HG03039 (cell line): ENCODE results near the gene DISC1.
A peak's percentile ranks its signal among the peaks of the same experiment; 100 is the strongest.
"Not testable (repeated sequence)": the region's sequence is repeated elsewhere in the genome, so short reads cannot be mapped to it uniquely, and the experiment has no call there.

Experiments used
- ATAC-seq: cut with Tn5 transposase; IDR thresholded peaks from one replicate; pipeline ENCODE4 v1.9.1; 2021; ENCODE audit warnings: mild to moderate bottlenecking, moderate library complexity; ENCODE audit not compliant: unreplicated experiment

DISC1 gene

DNA sequence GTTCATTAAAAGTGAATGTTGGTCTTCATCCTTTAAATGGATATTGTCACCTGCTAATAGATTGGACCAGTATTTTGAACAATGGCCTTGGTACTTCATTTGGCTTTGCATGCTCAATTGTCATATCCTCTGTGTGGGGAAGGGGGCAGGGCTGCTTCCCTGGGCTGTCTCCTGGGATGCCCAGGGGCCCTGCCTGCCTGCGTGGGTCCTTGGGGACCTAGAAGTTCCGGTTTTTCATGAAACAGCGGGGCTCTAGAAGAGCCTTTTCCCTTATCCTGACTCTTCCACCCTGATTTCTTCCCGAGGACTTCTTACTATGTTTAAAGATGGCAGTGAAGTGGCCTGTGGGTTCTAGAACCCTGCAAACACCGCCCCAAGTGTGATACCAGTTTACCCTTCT lies 97.5 kb downstream of the DISC1 start:
- ATAC-seq, result no peak

DNA sequence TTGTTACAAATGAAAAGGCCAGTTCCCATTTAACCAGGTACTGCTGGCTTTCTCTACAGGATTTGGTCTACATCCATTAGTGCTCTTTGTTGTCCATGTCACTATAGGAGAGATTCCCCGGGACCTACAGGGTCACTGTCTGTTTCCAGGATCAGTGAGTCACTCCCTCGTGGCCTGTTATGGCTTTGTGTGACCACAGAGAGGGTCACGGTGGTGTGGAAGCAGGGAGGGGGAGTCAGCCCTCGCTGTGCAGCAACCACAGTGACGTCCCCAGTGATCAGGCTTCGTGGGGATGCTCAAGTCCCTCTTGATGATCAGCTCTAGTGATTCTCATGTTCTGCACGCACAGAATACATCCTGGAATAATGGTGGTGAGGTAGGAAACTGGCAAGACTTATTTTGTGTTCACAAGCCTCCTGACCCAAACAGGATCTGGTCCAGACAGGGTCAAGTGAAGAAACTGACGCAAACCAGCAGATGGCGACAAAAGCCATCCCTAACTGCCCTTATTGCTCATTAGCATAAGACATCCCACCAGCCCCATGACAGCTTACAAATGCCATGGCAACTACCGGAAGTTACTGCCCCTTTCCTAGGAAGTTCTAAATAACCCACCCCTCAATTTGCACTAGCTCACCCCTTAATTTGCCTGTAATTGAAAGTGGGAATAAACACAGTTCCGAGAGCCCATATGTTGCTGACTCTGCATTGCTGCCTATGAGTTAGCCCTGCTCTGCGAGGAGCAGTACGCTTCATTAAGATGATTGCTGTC lies 98.5 kb downstream of the DISC1 start:
- no peak for ATAC-seq

DNA sequence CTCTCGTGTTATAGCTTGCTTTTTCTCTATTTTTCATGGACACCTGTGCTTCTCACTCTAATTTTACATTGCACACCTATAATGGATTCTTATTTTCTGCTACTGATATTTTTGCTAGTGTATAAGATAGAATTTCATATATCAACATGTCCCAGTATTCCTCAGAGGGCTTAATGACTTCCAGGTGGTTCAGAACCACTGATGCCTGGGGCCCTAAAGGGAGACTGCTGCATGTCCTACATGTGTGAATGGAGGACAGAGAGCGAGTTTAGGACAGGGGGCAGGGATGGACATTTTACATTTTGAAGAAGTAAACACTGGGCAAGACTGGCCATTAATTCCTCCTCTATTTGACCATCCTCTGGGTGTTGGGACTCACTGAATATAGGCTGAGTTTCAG lies 100.6 kb downstream of the DISC1 start:
- no peak for ATAC-seq

DNA sequence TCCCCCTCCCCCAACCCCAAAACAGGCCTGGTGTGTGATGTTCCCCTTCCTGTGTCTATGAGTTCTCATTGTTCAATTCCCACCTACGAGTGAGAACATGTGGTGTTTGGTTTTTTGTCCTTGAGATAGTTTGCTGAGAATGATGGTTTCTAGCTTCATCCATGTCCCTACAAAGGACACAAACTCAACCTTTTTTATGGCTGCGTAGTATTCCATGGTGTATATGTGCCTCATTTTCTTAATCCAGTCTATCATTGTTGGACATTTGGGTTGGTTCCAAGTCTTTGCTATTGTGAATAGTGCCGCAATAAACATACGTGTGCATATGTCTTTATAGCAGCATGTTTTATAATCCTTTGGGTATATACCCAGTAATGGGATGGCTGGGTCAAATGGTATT lies 102.4 kb downstream of the DISC1 start:
- ATAC-seq, result not testable (repeated sequence)

DNA sequence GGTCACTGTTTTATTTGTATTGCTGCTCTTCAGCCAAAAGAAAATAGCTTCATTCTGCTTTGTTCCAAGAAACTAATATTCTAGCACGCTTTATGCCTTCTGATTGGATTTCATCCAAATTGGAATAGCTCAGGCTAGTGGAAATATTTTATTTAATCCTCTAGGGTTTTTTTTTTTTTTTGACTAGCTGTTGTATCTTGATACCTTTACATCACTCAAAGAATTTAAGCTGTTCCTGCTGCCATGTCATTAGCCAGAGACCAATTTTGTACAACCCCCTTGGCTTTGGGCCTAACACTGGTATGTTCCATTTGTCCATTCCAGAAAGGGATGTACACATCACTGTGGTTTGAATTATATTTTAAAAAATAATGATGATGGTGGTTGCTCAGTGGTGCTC lies 103.0 kb downstream of the DISC1 start:
- no peak for ATAC-seq

DNA sequence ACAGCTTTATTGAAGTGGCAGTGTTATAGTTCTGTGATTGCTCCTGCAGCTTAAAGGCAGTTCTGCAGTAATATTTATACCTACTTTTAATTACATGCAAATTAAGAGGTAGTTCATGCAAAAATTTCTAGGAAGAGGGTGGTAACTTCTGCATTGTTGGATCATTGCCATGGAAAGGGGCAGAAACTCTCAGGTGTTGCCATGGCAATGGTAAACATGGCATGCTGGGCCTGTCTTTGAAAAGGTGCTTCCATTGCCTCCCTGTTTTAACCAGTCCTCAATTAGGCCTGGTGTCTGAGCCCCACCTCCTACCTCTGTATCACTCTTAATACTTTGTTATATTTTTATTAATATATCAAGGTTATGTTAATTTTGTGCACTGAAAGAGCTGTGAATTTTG lies 104.7 kb downstream of the DISC1 start:
- ATAC-seq, result no peak

DNA sequence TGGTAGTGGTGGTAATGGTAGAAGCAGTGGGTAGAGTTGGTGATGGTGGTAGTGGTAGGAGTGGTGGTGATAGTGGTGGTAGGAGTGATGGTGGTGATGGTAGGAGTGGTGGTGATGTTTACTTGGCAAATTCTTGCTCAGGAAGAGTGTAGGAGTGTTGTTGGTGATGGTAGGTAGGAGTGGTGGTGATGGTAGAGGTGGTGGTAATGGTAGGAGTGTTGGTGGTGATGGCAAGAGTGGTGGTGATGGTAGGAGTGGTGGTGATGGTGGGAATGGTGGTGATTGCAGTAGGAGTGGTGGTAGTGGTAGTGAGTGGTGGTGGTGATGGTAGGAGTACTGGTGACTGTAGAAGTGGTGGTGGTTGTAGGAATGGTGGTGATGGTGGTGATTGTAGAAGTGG lies 106.5 kb downstream of the DISC1 start:
- ATAC-seq, result no peak

DNA sequence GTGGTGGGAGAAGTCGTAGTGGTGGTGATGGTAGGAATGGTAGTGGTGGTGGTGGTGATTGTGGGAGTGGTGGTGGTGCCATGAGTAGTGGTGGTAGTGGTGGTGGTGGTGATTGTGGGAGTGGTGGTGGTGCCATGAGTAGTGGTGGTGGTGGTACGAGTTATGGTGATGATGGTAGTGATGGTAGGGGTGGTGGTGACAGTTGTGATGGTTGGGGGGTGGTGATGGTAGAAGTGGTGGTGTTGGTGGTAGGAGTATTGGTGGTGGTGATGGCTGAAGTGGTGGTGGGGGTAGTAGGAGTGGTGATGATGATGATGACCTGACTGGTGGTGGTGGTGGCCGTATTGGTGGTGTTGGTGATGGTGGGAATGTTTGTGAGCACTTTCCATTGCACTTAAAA lies 107.1 kb downstream of the DISC1 start:
- no peak for ATAC-seq

DNA sequence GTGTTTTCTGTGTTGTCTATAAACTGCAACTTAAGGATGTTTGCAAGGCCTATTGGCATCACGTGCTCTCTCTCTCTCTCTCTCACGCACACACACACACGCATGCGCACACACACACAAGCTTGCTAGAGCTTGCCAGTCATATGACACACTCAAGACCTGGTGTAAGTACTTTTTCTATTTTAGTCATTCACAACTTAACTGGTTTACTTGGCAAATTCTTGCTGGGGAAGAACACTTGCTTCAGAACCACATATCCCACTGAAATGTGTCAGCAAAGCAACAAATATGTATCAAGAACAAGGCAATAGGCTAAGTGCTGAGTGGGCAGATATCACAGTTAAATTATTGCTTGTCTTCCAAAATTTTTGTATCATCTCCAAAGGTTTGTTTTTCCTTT lies 107.8 kb downstream of the DISC1 start:
- no peak for ATAC-seq

DNA sequence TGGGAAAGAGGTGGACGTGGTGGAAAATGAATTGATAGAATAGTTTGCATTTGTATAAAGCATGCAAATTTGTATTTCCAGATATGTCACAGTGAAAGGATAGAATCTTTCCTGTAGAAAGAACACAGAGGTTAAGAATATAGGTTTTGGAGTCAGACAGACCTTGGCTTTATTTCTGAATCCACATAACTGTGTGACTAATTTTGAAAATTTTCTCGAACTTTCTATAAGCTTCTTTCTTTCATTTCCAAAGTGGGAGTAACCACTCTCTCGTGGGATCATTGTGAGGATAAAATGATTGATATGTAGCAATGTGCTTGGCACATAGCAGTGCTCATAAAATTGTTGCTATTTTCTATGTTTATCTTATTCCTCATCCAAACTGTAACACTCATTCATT lies 108.8 kb downstream of the DISC1 start:
- no peak for ATAC-seq

DNA sequence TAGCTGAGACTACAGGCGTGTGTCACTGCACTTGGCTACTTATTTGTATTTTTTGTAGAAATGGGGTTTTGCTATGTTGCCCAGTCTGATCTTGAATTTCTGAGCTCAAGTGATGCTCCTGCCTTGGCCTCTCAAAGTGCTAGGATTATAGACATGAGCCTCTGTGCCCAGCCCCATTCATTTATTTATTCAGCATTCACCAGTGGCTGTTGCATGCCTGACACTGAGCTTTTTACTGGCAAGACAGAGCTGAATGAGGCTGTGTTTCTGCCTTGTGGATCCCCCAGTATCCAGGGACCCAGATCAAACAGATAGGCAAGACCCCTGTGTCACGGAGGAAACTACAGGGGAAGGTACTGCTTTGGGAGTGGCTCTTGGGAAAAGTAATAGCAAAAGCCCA lies 109.4 kb downstream of the DISC1 start:
- no peak for ATAC-seq

DNA sequence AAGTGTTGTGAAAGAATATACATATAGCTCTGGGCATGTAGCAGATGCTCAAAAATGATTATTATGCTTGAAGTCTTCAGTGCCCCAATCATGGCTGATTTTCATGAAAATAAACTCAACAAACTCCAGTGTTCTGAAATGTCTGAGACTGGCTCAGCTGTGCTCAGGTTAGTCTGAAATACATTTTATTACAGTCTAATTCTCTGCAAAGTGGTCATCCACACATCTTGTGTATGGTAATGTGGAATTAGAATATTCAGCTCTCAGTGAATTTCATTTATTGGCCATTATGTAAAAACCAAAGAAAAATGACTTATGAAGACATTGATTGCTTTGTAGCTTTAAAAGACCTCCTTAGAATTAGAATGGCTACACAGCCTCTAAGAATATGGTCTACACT lies 109.9 kb downstream of the DISC1 start:
- no peak for ATAC-seq

DNA sequence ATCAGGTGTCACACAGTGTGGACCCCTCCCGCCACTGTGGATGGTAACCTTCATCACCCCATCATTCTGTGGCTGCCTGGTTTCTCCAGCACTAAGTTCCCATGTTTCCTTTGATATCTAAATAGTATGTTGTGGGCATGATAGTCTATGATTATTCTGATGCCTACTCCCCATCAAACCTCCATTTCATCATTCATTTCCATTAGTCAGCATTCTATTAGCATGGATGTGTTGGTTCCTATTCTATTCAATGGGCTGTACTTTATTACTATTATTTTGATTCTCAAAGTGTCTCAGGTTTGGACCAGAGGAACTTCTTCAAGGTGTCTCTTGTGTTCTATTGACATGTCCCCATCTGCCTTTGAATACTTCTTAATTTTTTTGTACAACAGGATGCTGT lies 112.0 kb downstream of the DISC1 start:
- ATAC-seq, result no peak

DNA sequence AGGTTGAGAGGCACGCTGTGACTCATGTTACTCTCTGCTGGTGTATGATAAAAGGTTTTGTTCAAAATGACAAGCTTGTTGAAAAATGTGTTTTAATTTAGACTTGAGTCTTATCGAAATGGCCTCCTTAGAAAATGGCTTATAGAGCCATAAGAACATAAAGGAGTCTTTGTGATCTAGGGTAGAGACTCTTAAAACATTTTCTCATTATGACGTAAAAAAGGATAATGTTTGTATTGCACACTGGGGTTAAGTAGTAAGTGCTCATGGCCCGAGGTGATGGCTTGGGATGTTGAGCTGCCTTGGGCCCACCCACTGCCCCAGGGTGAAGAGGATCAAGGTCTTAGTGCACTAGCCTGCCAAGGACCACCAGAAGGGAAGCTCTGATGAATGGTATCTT lies 117.4 kb downstream of the DISC1 start:
- no peak for ATAC-seq

DNA sequence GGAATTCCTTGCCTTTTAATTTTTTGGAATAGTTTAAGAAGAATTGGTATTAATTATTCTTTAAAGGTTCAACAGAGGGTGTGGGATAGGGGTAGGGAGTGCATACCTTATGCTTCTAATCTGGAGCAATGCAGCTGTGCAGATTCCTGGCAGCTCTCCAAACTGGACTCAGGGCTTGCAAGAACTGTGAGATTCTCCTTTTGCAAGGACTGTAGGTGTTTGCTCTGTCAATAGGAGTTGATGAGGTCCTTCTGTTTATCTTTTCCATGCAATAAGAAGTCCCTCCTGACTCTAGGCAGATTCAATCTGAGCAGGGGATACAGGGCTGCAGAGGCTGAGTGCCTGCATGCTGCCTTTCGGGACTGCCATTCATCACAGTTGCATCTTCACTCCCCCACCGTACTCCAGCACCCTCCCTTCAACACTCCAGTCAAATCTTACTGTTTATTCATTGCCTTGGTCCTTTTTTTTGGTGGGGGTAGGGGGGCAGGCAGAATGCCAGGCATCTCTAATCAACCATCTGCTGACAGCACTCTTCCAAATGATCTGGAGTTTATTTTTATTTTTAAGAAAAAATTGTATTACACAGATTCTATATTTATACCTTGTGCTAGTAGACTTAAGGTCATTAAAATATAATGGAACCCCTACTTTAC lies 122.3 kb downstream of the DISC1 start:
- no peak for ATAC-seq

DNA sequence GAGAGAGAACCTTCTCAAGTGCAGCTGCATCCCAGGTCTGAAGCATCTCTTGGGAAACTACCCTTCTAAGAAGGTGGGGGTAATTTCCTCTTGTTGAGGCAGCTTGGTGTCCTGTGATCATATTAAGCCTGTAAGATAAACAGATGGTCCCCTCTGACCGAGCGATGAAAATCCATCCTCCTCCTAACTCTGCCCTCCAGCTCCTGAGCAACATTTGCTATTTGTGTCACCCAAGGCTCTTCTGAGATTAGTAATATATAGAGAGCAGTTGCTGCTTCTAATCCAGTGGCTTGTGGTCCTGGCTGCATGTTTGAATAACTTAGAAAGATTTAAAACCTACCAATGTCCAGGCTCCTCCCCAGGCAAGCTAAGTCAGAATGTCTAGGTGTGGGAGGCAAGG lies 123.7 kb downstream of the DISC1 start:
- ATAC-seq, result no peak

DNA sequence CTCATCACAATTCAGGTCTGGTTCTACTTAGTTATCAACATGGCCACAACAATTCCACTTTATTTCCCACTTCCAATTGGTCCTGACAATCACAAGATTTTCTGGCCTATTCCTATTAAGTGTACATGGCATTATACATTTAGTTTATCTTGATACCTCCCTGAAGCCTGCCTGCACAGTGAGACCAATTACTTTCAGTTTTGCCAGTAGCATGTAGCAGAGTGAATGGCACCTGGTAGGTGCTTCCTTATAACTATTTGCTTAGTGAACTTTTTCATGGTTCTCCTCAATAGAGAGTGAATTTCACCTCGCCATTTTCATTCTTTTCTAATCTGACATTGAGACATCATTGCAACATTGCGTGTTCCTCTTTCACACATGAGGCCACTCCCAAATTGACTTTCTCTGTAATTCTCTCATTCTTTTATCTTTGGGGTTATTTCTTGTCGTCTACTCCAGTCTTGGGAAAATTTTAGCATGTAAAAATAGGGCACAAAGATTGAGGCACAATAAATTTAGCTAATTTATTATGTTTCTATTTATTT lies 124.3 kb downstream of the DISC1 start:
- no peak for ATAC-seq

DNA sequence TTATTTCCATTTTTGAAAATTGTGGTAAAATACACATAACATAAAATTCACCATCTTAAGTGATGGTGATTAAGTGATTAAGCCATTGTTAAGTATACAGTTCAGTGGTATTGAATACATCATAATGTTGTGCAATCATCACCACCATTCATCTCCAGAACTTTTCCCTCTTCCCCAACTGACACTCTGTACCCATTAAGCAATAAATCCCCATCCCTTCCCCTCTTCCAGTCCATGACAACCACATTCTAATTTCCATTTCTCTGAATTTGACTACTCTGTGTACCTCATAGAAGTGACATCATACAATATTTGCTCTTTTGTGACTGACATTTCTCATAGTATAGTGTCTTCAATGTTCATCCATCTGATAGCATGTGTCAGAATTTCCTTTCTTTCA lies 124.8 kb downstream of the DISC1 start:
- no peak for ATAC-seq

DNA sequence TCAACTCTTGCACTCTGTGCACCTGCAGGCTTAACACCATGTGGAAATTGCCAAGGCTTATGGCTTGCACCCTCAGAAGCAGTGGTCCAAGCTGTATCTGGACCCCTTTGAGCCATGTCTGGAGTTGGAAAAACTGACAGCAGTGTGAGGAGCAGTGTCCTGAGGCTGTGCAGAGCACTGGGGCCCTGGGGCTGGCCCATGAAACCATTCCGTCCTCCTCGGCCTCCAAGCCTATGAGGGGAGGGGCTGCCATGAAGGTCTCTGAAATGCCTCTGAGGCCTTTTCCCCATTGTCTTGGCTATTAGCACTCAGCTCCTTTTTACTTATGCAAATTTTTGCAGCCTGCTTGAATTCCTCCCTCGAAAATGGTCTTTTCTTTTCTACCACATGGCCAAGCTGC lies 126.7 kb downstream of the DISC1 start:
- ATAC-seq, result no peak

DNA sequence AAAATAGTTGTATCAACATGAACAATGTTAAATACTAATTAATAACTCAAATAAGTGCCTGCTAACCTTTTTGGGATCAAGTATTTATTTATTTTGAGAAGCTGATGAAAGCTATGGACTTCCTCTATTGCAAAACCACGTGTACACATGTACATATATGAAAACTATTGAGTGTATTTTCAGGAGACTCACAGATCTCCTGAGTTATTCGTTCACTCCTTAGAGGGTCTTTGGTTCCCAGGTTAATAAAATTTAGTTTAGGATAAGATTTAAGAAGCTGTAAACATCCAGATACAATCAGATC lies 130.5 kb downstream of the DISC1 start:
- peak; percentile 27 for ATAC-seq

DNA sequence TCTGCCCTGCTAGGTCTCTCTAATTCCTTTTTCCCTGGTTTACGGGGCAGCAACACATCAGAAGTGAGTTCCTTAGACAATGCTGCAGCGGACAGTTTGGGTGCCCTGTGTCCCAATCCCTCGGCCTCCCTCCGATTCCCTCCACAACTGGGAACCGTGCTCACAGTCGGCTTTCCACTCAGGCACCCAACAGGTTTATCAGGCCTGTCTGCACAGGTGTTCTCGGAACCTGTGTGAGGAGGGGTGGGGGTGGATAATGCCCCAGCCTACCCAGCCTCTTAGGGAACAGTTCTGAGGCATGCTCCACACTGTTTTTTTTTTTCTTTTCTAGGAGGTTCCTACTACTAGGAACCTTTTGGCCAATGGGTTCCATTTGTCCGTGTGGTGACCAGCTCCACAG lies 131.2 kb downstream of the DISC1 start:
- no peak for ATAC-seq

DNA sequence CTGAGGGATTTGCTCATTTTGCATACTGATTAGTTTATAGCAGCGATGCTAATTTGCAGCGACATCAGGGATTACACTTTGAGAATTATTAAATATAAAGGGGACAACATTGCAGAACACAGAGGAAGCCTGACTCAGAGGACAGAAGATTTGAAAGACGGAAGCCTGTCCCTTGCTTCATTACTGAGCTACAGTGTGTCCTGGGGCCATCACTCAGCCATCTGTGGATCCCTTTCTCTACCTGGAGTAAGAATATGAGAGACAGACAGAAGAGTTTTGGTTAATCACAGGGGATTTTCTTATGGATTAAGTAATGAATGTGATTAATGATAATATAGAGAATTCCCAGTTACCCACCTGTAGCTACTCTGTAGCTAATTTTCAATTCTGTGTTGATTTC lies 134.7 kb downstream of the DISC1 start:
- ATAC-seq, result no peak
